HEK293T (cell line): ENCODE data around the gene HEBP2.

Experiments
- BHLHE40 ChIP-seq: fragments of 450-650 bp; IDR thresholded peaks from 2 replicates; pipeline ENCODE4 v1.6.1; 2016; ENCODE audit warnings: mild to moderate bottlenecking, moderate library complexity, borderline replicate concordance
- CTBP1 ChIP-seq: fragments of 450-650 bp; IDR thresholded peaks from 2 replicates; pipeline ENCODE4 v1.6.1; 2016; ENCODE audit warnings: borderline replicate concordance
- ELF4 ChIP-seq: fragments of 450-650 bp; IDR thresholded peaks from 2 replicates; pipeline ENCODE4 v1.6.1; 2017; ENCODE audit warnings: antibody characterized with exemption
- FOXA1 ChIP-seq: fragments of 450-650 bp; IDR thresholded peaks from 2 replicates; pipeline ENCODE4 v1.6.1; 2016; ENCODE audit warnings: mild to moderate bottlenecking
- FOXK2 ChIP-seq: fragments of 450-650 bp; IDR thresholded peaks from 2 replicates; pipeline ENCODE4 v1.6.1; 2016; ENCODE audit warnings: mild to moderate bottlenecking
- HDGF ChIP-seq: fragments of 450-650 bp; IDR thresholded peaks from 2 replicates; pipeline ENCODE4 v1.6.1; 2017; ENCODE audit warnings: antibody characterized with exemption, borderline replicate concordance
- LEF1 ChIP-seq: fragments of 450-650 bp; IDR thresholded peaks from 2 replicates; pipeline ENCODE4 v1.6.1; 2017; ENCODE audit warnings: mild to moderate bottlenecking, borderline replicate concordance
- NFRKB ChIP-seq: fragments of 450-650 bp; IDR thresholded peaks from 2 replicates; pipeline ENCODE4 v1.6.1; 2016; ENCODE audit warnings: mild to moderate bottlenecking, moderate library complexity
- PKNOX1 ChIP-seq: fragments of 450-650 bp; IDR thresholded peaks from 2 replicates; pipeline ENCODE4 v1.6.1; 2016
- SP1 ChIP-seq: fragments of 450-650 bp; IDR thresholded peaks from 2 replicates; pipeline ENCODE4 v1.6.1; 2017
- TARDBP ChIP-seq: fragments of 450-650 bp; IDR thresholded peaks from 2 replicates; pipeline ENCODE4 v1.6.1; 2016
- ZNF384 ChIP-seq: fragments of 450-650 bp; IDR thresholded peaks from 2 replicates; pipeline ENCODE4 v1.6.1; 2016

GRCh38 chr6:138415125-138415524 lies 11.1 kb downstream of the HEBP2 start:
- TF ChIP-seq ZNF384 (no peak), ELF4 (no peak), PKNOX1 (no peak), SP1 (no peak), BHLHE40 (no peak), HDGF (no peak), NFRKB (no peak), LEF1 (no peak), FOXK2 (no peak), FOXA1 (no peak), TARDBP (no peak), CTBP1 (no peak)
